ENCODE results near the gene FLCN.

Gene FLCN

DNA sequence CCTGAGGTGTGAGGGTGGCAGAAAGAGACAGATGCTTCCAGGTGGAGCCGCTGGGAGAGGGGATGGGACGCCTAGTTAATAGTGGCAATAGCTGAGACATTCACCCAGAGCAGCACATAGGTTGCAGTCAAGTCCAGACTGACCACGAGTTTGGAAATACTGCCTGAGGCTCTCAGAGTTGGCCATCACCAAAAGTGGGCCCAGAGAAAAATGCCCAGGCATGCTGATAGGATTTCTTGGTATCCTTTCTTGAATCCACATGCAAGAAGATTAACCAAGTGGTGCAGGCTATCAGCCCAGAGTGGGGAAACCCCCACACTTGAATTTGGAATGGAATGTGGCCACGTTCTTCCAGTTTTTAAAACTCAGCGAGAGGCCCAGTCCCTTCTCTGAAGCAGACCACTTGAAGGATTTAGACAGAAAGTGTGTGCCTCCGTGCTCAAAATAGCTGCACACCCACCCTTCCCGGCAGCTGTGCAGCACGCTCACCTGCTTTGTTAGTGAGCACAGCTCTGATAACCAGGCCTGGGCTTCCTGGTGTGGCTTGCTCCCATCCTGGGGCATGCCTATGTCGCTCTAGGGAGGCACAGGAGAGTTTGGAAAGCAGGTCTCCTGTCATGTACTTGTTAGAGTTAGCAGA is 66.5 kb downstream of the FLCN start:
- DNase-seq (ENCODE audit: low read depth in 2 of 3, low spot score in 2 of 3) = no peak

DNA sequence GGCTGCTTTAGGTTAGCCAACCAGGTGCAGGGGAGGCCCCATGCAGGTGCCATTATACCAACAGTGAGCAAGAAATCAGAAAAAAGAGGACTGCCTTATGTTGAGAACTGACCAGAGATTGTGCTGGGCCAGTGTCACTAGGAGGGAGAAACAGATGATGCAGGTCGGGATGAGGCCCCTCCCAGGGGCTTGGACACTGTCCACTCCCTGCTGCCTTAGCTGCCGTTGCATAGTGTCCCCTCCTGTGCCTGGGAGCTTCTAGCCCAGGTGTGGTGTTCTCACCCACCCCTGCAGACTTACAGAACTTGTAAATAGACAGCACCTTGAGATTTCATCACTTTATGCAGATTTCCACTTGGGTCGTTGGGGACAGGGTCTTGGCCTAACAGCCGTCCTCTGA is 67.6 kb downstream of the FLCN start:
- DNase-seq (ENCODE audit: low read depth in 2 of 3, low spot score in 2 of 3) = no peak

DNA sequence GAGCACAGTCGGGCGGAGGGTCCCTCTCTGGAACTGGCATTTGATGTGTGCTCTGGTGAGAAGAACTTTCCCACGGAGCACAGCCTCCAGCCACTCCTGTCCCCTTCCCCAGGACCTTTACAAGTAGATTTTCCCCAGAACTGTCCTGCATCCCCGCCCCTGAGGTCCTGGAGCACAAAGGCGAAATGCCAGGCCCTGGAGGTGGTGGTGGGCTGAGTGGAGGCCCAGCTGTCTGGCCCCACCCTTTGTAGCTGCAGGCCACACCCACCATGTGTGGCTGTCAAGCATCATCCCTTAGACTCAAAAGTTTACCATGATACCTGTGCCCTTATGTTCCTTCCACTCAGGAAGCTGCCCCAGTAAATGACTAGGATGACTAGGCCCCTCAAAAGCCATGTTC is 68.6 kb downstream of the FLCN start:
- no peak for DNase-seq (ENCODE audit: low read depth in 2 of 3, low spot score in 2 of 3)

DNA sequence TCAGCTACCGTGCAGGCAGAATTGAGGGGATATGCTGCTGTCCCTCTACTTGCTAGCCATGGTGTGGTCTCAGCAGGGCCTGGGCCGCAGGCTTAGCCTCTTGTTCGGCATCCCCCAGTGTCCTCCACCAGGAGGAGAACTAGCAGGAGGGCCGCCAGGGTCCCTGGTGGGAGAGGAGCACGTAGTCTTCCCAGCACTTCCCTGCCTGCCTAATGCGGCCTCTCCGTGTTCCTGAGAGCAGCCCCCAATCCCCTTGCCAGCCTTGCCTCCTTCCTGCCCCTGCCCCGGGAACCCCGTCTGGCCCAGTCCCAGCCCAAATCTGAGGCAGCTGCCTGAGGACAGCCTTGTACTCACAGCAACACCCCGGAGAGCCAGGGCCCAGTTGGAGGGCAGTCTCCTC is 69.0 kb downstream of the FLCN start:
- no peak for DNase-seq (ENCODE audit: low read depth in 2 of 3, low spot score in 2 of 3)

DNA sequence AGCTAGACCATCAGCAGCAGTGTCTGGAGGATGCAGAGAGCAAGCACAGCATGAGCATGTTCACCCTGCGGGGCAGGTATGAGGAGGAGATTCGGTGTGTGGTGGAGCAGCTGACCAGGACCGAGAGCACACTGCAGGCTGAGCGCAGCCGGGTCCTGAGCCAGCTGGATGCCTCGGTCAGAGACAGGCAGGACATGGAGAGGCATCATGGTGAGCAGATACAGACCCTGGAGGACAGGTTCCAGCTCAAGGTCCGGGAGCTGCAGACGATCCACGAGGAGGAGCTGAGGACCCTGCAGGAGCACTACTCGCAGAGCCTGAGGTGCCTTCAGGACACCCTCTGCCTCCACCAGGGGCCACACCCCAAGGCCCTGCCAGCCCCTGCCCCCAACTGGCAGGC is 69.6 kb downstream of the FLCN start:
- DNase-seq (ENCODE audit: low read depth in 2 of 3, low spot score in 2 of 3) = no peak

DNA sequence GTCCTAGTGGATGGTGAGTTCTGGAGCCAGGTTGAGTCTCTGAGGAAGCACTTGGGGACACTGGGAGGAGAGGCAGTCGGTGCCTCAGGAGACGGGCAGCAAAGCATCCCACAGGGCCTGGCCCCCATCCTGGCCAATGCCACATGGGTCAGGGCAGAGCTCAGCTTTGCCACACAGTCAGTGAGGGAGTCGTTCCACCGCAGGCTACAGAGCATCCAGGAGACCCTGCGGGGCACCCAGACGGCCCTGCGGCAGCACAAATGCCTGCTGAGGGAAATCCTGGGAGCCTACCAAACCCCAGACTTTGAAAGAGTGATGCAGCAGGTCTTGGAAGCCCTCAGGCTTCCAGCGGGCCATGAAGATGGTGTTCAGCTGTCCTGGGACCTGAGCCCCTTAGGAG is 70.5 kb downstream of the FLCN start:
- DNase-seq (ENCODE audit: low read depth in 2 of 3, low spot score in 2 of 3) = no peak

DNA sequence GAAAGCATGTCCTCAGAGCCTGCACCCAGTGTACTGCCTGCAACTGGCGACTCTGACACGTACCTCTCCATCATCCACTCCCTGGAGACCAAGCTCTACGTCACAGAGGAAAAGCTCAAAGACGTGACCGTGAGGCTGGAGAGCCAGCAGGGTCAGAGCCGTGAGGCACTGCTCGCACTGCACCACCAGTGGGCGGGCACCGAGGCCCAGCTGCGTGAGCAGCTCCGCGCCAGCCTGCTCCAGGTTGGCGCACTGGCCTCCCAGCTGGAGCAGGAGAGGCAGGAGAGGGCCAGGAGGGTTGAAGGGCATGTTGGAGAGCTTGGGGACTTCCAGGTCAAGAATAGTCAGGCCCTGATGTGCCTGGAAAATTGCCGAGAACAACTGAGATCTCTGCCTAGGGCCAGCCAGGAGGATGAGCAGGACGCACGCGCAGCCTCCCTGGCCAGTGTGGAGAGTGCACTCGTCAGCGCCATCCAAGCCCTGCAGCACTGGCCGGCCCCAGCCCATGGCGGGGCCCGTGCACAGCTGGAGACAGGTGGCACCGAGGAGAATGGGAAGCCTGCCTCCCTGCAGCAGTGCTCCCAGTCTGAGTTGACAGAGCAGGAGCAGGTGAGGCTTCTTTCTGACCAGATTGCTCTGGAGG is 71.2 kb downstream of the FLCN start:
- DNase-seq (ENCODE audit: low read depth in 2 of 3, low spot score in 2 of 3) = no peak

DNA sequence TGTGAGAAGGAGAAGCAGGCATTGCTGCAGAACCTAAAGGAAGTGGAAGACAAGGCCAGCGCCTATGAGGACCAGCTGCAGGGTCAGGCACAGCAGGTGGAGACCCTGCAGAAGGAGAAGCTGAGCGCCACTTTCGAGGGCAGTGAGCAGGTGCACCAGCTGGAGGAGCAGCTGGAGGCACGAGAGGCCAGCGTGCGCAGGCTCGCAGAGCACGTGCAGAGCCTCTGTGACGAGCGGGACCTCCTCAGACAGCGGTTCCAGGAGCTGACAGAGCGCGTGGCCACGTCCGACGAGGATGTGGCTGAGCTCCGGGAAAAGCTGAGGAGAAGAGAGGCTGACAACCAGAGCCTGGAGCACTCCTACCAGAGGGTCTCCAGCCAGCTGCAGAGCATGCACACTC is 72.3 kb downstream of the FLCN start:
- DNase-seq (ENCODE audit: low read depth in 2 of 3, low spot score in 2 of 3) = no peak

DNA sequence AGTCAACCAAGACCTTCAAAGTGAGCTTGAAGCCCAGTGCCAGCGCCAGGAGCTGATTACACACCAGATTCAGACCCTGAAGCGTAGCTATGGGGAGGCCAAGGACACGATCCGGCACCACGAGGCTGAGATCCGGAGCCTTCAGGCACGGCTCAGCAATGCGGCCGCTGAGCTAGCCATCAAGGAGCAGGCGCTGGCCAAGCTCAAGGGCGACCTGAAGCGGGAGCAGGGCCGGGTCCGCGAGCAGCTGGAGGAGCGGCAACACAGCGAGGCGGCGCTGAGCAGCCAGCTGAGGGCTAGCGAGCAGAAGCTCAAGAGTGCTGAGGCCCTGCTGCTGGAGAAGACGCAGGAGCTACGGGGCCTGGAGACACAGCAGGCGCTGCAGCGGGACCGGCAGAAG is 72.8 kb downstream of the FLCN start:
- no peak for DNase-seq (ENCODE audit: low read depth in 2 of 3, low spot score in 2 of 3)

Measured in activated CD8-positive, alpha-beta memory T cell treated with anti-CD3 and anti-CD28 coated beads for 48 hours (primary cell).